VCaP (cell line): ENCODE data around the gene SEC16A.

ENCODE experiments used
- H3K27ac ChIP-seq: fragments of 450-650 bp; 2 replicates; pipeline ENCODE4 v1.5.1; 2017
- CTCF ChIP-seq: fragments of 450-650 bp; conservative IDR thresholded peaks from 2 replicates; pipeline ENCODE4 v1.5.1; 2017; ENCODE audit warnings: mild to moderate bottlenecking, moderate library complexity

The SEC16A gene

GRCh38 chr9:136392538-136393449 lies 90.0 kb downstream of the SEC16A start:
- TF ChIP-seq CTCF: no peak

GRCh38 chr9:136391737-136392537 lies 90.9 kb downstream of the SEC16A start:
- H3K27ac ChIP-seq: peak overlapping the region; percentile 98
- no peak for TF ChIP-seq CTCF

More at GRCh38 chr9:136392538-136393449, 90.0 kb downstream of the SEC16A start:
- H3K27ac ChIP-seq: peak overlapping the region; percentile 98
